Stimulated activated naive B cell treated with anti-CD40 and anti-IgM and Interleukin-4, amounts not matched to agents 10 μg/mL and 1 μg/mL and 100 μg/mL, for 72 hours (primary cell): ENCODE results near the gene SERTAD1.

Experiments used
- ATAC-seq, 2 donors: fragments of 150-1000 bp; cut with Tn5 transposase; replicated peaks; 2 replicates each; pipeline ENCODE4 v1.10.0; 2021; ENCODE audit warnings: moderate library complexity in 1 of 2
- DNase-seq: peaks from one replicate; pipeline ENCODE4 v3.0.0; 2021
- H3K27ac Mint-ChIP-seq: one replicate; pipeline ENCODE4 v1.8.0; 2022; ENCODE audit warnings: mild to moderate bottlenecking, mixed read lengths
- H3K27me3 Mint-ChIP-seq, 2 donors: one replicate each; pipeline ENCODE4 v1.8.0; 2022; ENCODE audit warnings: mixed read lengths in 2 of 2
- H3K36me3 Mint-ChIP-seq, 2 donors: one replicate each; pipeline ENCODE4 v1.8.0; 2022; ENCODE audit warnings: mixed read lengths in 2 of 2, mild to moderate bottlenecking in 1 of 2
- H3K4me1 Mint-ChIP-seq, 2 donors: one replicate each; pipeline ENCODE4 v1.8.0; 2022; ENCODE audit warnings: mixed read lengths in 2 of 2, mild to moderate bottlenecking in 1 of 2
- H3K4me3 Mint-ChIP-seq, 2 donors: one replicate each; pipeline ENCODE4 v1.8.0; 2022; ENCODE audit warnings: mild to moderate bottlenecking in 2 of 2, mixed read lengths in 2 of 2, moderate library complexity in 1 of 2
- H3K9me3 Mint-ChIP-seq, 2 donors: one replicate each; pipeline ENCODE4 v1.8.0; 2022; ENCODE audit warnings: mixed read lengths in 2 of 2, mild to moderate bottlenecking in 1 of 2

The SERTAD1 gene

GRCh38 chr19:40377876-40378385, 47.9 kb downstream of the SERTAD1 start:
- H3K4me1 Mint-ChIP-seq, result peaks cover under 1 to 4% of the 10 kb centered on the region in 2 donors
- H3K9me3 Mint-ChIP-seq, result no peaks in the 10 kb centered on the region
- DNase-seq, result no peak
- H3K4me3 Mint-ChIP-seq, result no peak overlapping the region
- ATAC-seq, result no peak
- H3K36me3 Mint-ChIP-seq, result peaks cover 14 to 26% of the 10 kb centered on the region in 2 donors
- H3K27ac Mint-ChIP-seq, result no peak overlapping the region
- no peaks in the 10 kb centered on the region for H3K27me3 Mint-ChIP-seq

DNA sequence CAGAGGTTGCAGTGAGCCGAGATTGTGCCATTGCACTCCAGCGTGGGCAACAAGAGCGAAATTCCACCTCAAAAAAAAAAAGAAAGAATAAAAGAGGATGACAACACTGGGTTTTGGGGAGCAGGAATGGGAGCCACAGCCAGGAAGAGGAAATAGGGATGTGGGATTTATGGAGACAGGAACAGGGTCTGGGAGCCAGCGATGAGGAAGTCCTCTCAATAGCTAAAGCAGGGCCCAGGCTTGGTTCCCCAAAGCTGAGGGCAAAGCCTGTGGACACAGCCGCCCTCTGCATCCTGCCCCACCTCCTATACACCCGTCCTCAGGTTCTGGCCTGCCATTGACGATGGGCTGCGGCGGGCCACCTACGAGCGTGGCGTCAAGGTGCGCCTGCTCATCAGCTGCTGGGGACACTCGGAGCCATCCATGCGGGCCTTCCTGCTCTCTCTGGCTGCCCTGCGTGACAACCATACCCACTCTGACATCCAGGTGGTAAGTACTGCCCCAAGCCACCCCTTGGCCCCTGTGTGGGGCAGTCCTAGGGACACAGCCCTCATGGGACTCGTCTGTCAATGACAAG, 49.4 kb downstream of the SERTAD1 start:
- H3K36me3 Mint-ChIP-seq, result peaks cover 17 to 34% of the 10 kb centered on the region in 2 donors
- H3K4me1 Mint-ChIP-seq, result peaks cover 2 to 6% of the 10 kb centered on the region in 2 donors
- no peak overlapping the region for H3K4me3 Mint-ChIP-seq
- no peak for DNase-seq
- no peaks in the 10 kb centered on the region for H3K27me3 Mint-ChIP-seq
- no peak for ATAC-seq
- H3K9me3 Mint-ChIP-seq, result no peaks in the 10 kb centered on the region
- peak overlapping the region; percentile 62 for H3K27ac Mint-ChIP-seq

GRCh38 chr19:40374084-40374483, 51.7 kb downstream of the SERTAD1 start:
- Mint-ChIP-seq H3K27me3 (no peaks in the 10 kb centered on the region), H3K9me3 (no peaks in the 10 kb centered on the region), H3K27ac (no peak overlapping the region), H3K36me3 (peaks cover 25 to 46% of the 10 kb centered on the region in 2 donors), H3K4me1 (peaks cover 2 to 6% of the 10 kb centered on the region in 2 donors), H3K4me3 (no peak overlapping the region)
- no peak for ATAC-seq
- DNase-seq, result no peak

DNA sequence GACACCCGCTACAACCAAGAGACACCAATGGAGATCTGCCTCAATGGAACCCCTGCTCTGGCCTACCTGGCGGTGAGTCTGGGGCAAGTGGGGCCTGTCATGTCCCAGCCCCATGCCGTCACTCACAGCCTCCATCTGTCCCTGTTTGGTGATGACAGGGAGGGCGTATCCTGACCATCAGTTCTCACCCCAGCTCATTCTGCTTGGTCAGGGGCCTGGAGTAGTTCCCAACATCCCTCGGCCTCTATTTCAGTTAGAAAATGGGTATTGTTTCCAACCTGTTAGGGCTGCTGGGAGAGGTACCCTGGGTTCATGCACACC, 54.0 kb downstream of the SERTAD1 start:
- no peak overlapping the region for H3K27ac Mint-ChIP-seq

More for the DNA sequence above, 54.0 kb downstream of the SERTAD1 start:
- Mint-ChIP-seq H3K9me3 (no peaks in the 10 kb centered on the region), H3K4me1 (peaks cover 2 to 6% of the 10 kb centered on the region in 2 donors), H3K36me3 (peaks cover 26 to 45% of the 10 kb centered on the region in 2 donors), H3K4me3 (no peak overlapping the region), H3K27me3 (no peaks in the 10 kb centered on the region)
- DNase-seq (no peak), ATAC-seq (no peak)
